ENCODE measurements around the gene DVL1.
"Not testable (repeated sequence)": the region's sequence is repeated elsewhere in the genome, so short reads cannot be mapped to it uniquely, and the experiment has no call there.

The DVL1 gene

GRCh38 chr1:1373815-1374588 is 24.8 kb upstream of the DVL1 start:
- no peak for DNase-seq (ENCODE audit: low read depth in 1 of 2, low spot score in 1 of 2)

GRCh38 chr1:1373051-1373814 is 24.0 kb upstream of the DVL1 start:
- DNase-seq (ENCODE audit: low read depth in 1 of 2, low spot score in 1 of 2) = no peak

GRCh38 chr1:1371746-1372711 is 22.8 kb upstream of the DVL1 start:
- peak; percentile 67 to 69 for DNase-seq (ENCODE audit: low read depth in 1 of 2, low spot score in 1 of 2)

GRCh38 chr1:1371364-1371745 is 22.1 kb upstream of the DVL1 start:
- DNase-seq (ENCODE audit: low read depth in 1 of 2, low spot score in 1 of 2) = peak in 1 of 2 donors; percentile 48

GRCh38 chr1:1370771-1371300 is 21.6 kb upstream of the DVL1 start:
- no peak for DNase-seq (ENCODE audit: low read depth in 1 of 2, low spot score in 1 of 2)

- DNase-seq (ENCODE audit: low read depth in 1 of 2, low spot score in 1 of 2) = not testable (repeated sequence)
These were observed 20.9 kb upstream of the DVL1 start for GRCh38 chr1:1370094-1370493.

GRCh38 chr1:1367315-1367714 is 18.1 kb upstream of the DVL1 start:
- DNase-seq (ENCODE audit: low read depth in 1 of 2, low spot score in 1 of 2) = no peak

GRCh38 chr1:1366699-1367066 is 17.5 kb upstream of the DVL1 start:
- DNase-seq (ENCODE audit: low read depth in 1 of 2, low spot score in 1 of 2) = no peak

- no peak for DNase-seq (ENCODE audit: low read depth in 1 of 2, low spot score in 1 of 2)
These were observed 16.9 kb upstream of the DVL1 start for GRCh38 chr1:1365875-1366698.

- no peak for DNase-seq (ENCODE audit: low read depth in 1 of 2, low spot score in 1 of 2)
These were observed 15.0 kb upstream of the DVL1 start for GRCh38 chr1:1364266-1364665.

- no peak for DNase-seq (ENCODE audit: low read depth in 1 of 2, low spot score in 1 of 2)
These were observed 12.8 kb upstream of the DVL1 start for GRCh38 chr1:1361982-1362423.

GRCh38 chr1:1361233-1361981 is 12.2 kb upstream of the DVL1 start:
- no peak for DNase-seq (ENCODE audit: low read depth in 1 of 2, low spot score in 1 of 2)

- DNase-seq (ENCODE audit: low read depth in 1 of 2, low spot score in 1 of 2) = no peak
These were observed 11.4 kb upstream of the DVL1 start for GRCh38 chr1:1360506-1361169.

GRCh38 chr1:1359664-1360468 is 10.6 kb upstream of the DVL1 start:
- no peak for DNase-seq (ENCODE audit: low read depth in 1 of 2, low spot score in 1 of 2)

- DNase-seq (ENCODE audit: low read depth in 1 of 2, low spot score in 1 of 2) = no peak
These were observed 10.1 kb upstream of the DVL1 start for GRCh38 chr1:1359308-1359663.

GRCh38 chr1:1358433-1359271 is 9.4 kb upstream of the DVL1 start, which contains the start of gene MXRA8:
Gene MXRA8, minus strand, starts transcription at chr1:1358555. Its CDS starts 51 bp downstream, at chr1:1358504.
- DNase-seq (ENCODE audit: low read depth in 1 of 2, low spot score in 1 of 2) = no peak

- DNase-seq (ENCODE audit: low read depth in 1 of 2, low spot score in 1 of 2) = no peak
These were observed 8.7 kb upstream of the DVL1 start for GRCh38 chr1:1357871-1358432.

Measured in activated T-helper 1 cell treated with anti-CD3 and anti-CD28 coated beads, Interleukin-2, amount 50 U/mL, for 16 hours (primary cell).